Endodermal cell (in vitro differentiated cells): Measurements from ENCODE around the gene SLC16A12. TPM values are rescaled to one million over a fixed set of nuclear protein-coding genes. Genes with fewer than 3 reads are reported as not detected.
A peak's percentile ranks its signal among the peaks of the same experiment; 100 is the strongest.

Experiments used
- DNase-seq: peaks from one replicate; pipeline ENCODE4 v3.0.0-alpha.2; 2017
- H3K27ac ChIP-seq: 2 replicates; pipeline ENCODE4 v1.5.1; 2013; ENCODE audit warnings: mild to moderate bottlenecking, low read depth, low read length, moderate library complexity
- H3K27me3 ChIP-seq: 2 replicates; pipeline ENCODE4 v1.6.1; 2013; ENCODE audit warnings: mild to moderate bottlenecking, low read length, moderate library complexity; ENCODE audit not compliant: insufficient read depth, control insufficient read depth, poor library complexity, severe bottlenecking
- H3K36me3 ChIP-seq: 2 replicates; pipeline ENCODE4 v1.7.0; 2013; ENCODE audit warnings: mild to moderate bottlenecking, low read length, moderate library complexity; ENCODE audit not compliant: control insufficient read depth, insufficient read depth
- H3K4me1 ChIP-seq: one replicate; pipeline ENCODE4 v1.7.0; 2013; ENCODE audit warnings: low read length; ENCODE audit not compliant: control insufficient read depth, insufficient read depth
- H3K4me3 ChIP-seq: 2 replicates; pipeline ENCODE4 v1.5.1; 2013; ENCODE audit warnings: mild to moderate bottlenecking, low read length, moderate library complexity
- H3K9ac ChIP-seq: 2 replicates; pipeline ENCODE4 v1.6.1; 2013; ENCODE audit warnings: mild to moderate bottlenecking, low read length, moderate library complexity; ENCODE audit not compliant: poor library complexity, severe bottlenecking; ENCODE audit errors: extremely low read depth
- H3K9me3 ChIP-seq: 2 replicates; pipeline ENCODE4 v1.6.1; 2013; ENCODE audit warnings: mild to moderate bottlenecking, low read length, moderate library complexity; ENCODE audit not compliant: control insufficient read depth
- H3K27ac Mint-ChIP-seq: 2 replicates; pipeline ENCODE4 v1.8.0; 2020; ENCODE audit warnings: mixed read lengths
- H3K27me3 Mint-ChIP-seq: 2 replicates; pipeline ENCODE4 v1.8.0; 2021; ENCODE audit warnings: mild to moderate bottlenecking, mixed read lengths; ENCODE audit not compliant: insufficient read depth
- H3K36me3 Mint-ChIP-seq: 2 replicates; pipeline ENCODE4 v1.8.0; 2020; ENCODE audit warnings: low read depth, mixed read lengths
- H3K4me1 Mint-ChIP-seq: 2 replicates; pipeline ENCODE4 v1.8.0; 2020; ENCODE audit warnings: mixed read lengths
- H3K4me3 Mint-ChIP-seq: 2 replicates; pipeline ENCODE4 v1.8.0; 2020; ENCODE audit warnings: mild to moderate bottlenecking, moderate library complexity, mixed read lengths
- H3K9me3 Mint-ChIP-seq: 2 replicates; pipeline ENCODE4 v1.8.0; 2020; ENCODE audit warnings: mild to moderate bottlenecking, mixed read lengths
- WGBS, 2 experiments: methylation state at CpG; one replicate each; pipeline versions ENCODE4 v1.1.5 to v1.1.7; 2013; ENCODE audit warnings: missing lambda C conversion rate in 2 of 2, mixed read lengths in 1 of 2; ENCODE audit not compliant: insufficient coverage in 1 of 2, insufficient read length in 1 of 2; 5-methylcytosine and 5-hydroxymethylcytosine counted together
- total RNA-seq, 2 donors: library from RNA; stranded (reverse); fragmentation: NEBNext Ultra II Directional in 1 of 2; extraction: Animal tissue kit (Norgen Biotek cat#: 25700) in 1 of 2; gene quantifications; 2 replicates in 1 of 2; 3 replicates in 1 of 2; pipeline ENCODE4 v1.2.1, GENCODE V29; 2021
- TF ChIP-seq, protein P1 (sequence below): fragments of 200-600 bp; sonication (generic); conservative IDR thresholded peaks from 2 replicates; pipeline ENCODE4 v1.5.0; 2021; ENCODE audit warnings: antibody characterized with exemption, mild to moderate bottlenecking

The SLC16A12 gene
- total RNA-seq, 2 donors from 2014 or later = 0.33 to 2.3 TPM

DNA sequence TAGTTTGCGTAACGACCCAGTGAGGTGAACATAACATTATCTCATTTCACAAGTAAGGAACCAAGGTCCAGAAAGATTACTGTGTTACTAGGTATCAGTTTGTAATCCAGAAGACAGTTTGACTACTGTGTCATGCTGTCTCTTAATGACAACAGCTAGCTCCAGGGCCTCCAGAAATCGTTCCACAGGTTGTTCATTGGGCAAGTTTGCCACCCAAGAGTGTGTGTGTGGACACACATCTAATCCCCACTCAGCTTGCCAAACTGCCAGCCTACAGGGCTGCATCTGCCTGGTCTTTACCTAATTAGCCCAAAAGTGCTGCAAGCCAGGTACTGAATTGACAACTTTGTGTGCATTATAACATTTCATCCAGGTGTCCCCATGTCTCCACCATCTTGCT lies 27.9 kb upstream of the SLC16A12 start:
- TF ChIP-seq, protein P1, sequence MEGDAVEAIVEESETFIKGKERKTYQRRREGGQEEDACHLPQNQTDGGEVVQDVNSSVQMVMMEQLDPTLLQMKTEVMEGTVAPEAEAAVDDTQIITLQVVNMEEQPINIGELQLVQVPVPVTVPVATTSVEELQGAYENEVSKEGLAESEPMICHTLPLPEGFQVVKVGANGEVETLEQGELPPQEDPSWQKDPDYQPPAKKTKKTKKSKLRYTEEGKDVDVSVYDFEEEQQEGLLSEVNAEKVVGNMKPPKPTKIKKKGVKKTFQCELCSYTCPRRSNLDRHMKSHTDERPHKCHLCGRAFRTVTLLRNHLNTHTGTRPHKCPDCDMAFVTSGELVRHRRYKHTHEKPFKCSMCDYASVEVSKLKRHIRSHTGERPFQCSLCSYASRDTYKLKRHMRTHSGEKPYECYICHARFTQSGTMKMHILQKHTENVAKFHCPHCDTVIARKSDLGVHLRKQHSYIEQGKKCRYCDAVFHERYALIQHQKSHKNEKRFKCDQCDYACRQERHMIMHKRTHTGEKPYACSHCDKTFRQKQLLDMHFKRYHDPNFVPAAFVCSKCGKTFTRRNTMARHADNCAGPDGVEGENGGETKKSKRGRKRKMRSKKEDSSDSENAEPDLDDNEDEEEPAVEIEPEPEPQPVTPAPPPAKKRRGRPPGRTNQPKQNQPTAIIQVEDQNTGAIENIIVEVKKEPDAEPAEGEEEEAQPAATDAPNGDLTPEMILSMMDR = no peak
- Histone ChIP-seq H3K27me3 (peaks cover 5% of the 10 kb centered on the region), H3K36me3 (no peaks in the 10 kb centered on the region), H3K4me1 (peaks cover 20% of the 10 kb centered on the region), H3K4me3 (no peak overlapping the region), H3K9ac (no peak overlapping the region), H3K9me3 (no peaks in the 10 kb centered on the region), H3K27ac (no peak overlapping the region)
- Mint-ChIP-seq H3K27ac (no peak overlapping the region), H3K27me3 (peaks cover 19% of the 10 kb centered on the region), H3K9me3 (no peaks in the 10 kb centered on the region), H3K4me3 (no peak overlapping the region), H3K4me1 (peaks cover 31% of the 10 kb centered on the region), H3K36me3 (no peaks in the 10 kb centered on the region)
- DNase-seq = no peak
- WGBS, 2 experiments = 88 to 97% methylated on average over 1 to 3 of the region's 3 CpGs

DNA sequence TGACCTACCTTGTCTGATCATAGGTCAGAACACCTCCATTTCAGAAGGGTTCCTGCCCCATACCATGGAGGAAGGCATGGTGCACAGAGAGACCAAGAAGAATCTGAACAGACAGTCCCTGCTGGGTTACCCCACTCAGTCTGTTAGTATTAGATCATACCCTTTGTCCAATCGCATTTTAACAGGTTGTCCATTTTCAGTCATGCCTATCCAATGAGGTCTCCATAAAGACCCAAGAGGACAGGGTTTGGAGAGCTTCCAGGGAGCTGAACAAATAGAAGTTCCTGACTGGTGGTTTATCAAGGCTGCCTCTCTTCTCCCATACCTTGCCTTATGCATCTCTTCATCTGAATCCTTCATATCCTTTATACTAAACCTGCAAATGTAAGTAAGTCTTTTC lies 21.2 kb upstream of the SLC16A12 start:
- Histone ChIP-seq H3K4me3 (no peak overlapping the region), H3K36me3 (no peaks in the 10 kb centered on the region), H3K27me3 (peaks cover 5% of the 10 kb centered on the region), H3K9ac (no peak overlapping the region), H3K27ac (no peak overlapping the region), H3K9me3 (no peaks in the 10 kb centered on the region), H3K4me1 (peaks cover 11% of the 10 kb centered on the region)
- no peaks in the 10 kb centered on the region for H3K36me3 Mint-ChIP-seq
- 86 to 100% methylated on average over 1 of the region's 1 CpG for WGBS, 2 experiments
- H3K27me3 Mint-ChIP-seq = peaks cover 19% of the 10 kb centered on the region
- no peak overlapping the region for H3K4me3 Mint-ChIP-seq
- H3K4me1 Mint-ChIP-seq = peaks cover 27% of the 10 kb centered on the region
- no peak overlapping the region for H3K27ac Mint-ChIP-seq
- no peak for DNase-seq
- TF ChIP-seq, protein P1 = no peak
- peaks cover 5% of the 10 kb centered on the region for H3K9me3 Mint-ChIP-seq

DNA sequence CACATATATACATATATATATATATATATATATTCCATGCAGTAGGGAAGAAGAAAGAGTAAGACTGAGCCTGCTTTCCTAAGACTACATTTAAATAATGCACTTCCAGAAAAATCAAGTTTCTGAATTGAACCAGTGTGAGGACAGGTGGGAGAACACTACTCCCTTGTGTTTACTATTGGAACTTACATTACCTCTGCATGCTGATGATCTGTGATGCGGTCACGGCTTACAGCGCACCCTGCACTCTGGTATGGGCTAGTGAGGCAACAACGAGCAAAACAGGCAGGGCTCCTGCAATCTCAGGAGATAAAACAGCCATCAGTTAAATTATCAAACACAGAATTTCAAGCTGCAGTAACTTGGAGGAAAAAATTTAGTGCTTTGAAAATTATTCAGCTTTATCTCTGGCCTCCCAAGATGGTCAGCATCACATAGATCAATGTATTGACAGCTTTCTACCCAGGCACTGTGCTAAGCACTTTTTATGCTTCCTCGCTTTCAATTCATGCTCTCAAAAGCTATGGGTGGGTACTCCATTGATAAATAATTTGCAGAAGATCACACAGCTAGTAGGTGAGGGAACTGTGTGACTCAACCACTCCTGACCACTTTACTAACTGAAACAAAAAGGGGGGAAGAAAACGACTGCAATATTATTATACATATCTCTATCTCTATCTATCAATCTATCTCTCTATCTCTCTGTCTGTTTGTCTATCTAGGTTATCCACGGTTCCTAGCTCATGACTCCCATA lies 20.5 kb upstream of the SLC16A12 start:
- Histone ChIP-seq H3K9ac (no peak overlapping the region), H3K27ac (no peak overlapping the region), H3K36me3 (no peaks in the 10 kb centered on the region), H3K4me3 (no peak overlapping the region), H3K9me3 (no peaks in the 10 kb centered on the region), H3K4me1 (peaks cover 10% of the 10 kb centered on the region), H3K27me3 (no peaks in the 10 kb centered on the region)
- peaks cover 9% of the 10 kb centered on the region for H3K9me3 Mint-ChIP-seq
- no peak overlapping the region for H3K4me3 Mint-ChIP-seq
- H3K27me3 Mint-ChIP-seq = peaks cover 12% of the 10 kb centered on the region
- TF ChIP-seq, protein P1 = peak; percentile 59
- no peak overlapping the region for H3K27ac Mint-ChIP-seq
- no peaks in the 10 kb centered on the region for H3K36me3 Mint-ChIP-seq
- peaks cover 23% of the 10 kb centered on the region for H3K4me1 Mint-ChIP-seq
- 89 to 92% methylated on average over 6 of the region's 7 CpGs for WGBS, 2 experiments
- no peak for DNase-seq
